ENCODE data around the gene SUFU.

SUFU gene

GRCh38 chr10:102615361-102615760 is 111.6 kb downstream of the SUFU start:
- no peak for DNase-seq (ENCODE audit: low read depth in 2 of 2, low spot score in 1 of 2)

- DNase-seq (ENCODE audit: low read depth in 2 of 2, low spot score in 1 of 2) = no peak
Measured at GRCh38 chr10:102616066-102616770, 112.4 kb downstream of the SUFU start.

- no peak for DNase-seq (ENCODE audit: low read depth in 2 of 2, low spot score in 1 of 2)
Measured at GRCh38 chr10:102617041-102617440, 113.3 kb downstream of the SUFU start.

GRCh38 chr10:102617816-102618215 is 114.0 kb downstream of the SUFU start:
- no peak for DNase-seq (ENCODE audit: low read depth in 2 of 2, low spot score in 1 of 2)

GRCh38 chr10:102619281-102619981 is 115.7 kb downstream of the SUFU start:
- no peak for DNase-seq (ENCODE audit: low read depth in 2 of 2, low spot score in 1 of 2)

GRCh38 chr10:102620138-102620590 is 116.4 kb downstream of the SUFU start:
- DNase-seq (ENCODE audit: low read depth in 2 of 2, low spot score in 1 of 2) = no peak

GRCh38 chr10:102620591-102621442 is 117.0 kb downstream of the SUFU start:
- no peak for DNase-seq (ENCODE audit: low read depth in 2 of 2, low spot score in 1 of 2)

GRCh38 chr10:102621443-102622325 is 117.9 kb downstream of the SUFU start:
- no peak for DNase-seq (ENCODE audit: low read depth in 2 of 2, low spot score in 1 of 2)

GRCh38 chr10:102624094-102624493 is 120.3 kb downstream of the SUFU start:
- DNase-seq (ENCODE audit: low read depth in 2 of 2, low spot score in 1 of 2) = no peak

GRCh38 chr10:102624751-102625645 is 121.2 kb downstream of the SUFU start:
- no peak for DNase-seq (ENCODE audit: low read depth in 2 of 2, low spot score in 1 of 2)

- no peak for DNase-seq (ENCODE audit: low read depth in 2 of 2, low spot score in 1 of 2)
Measured at GRCh38 chr10:102626026-102626685, 122.4 kb downstream of the SUFU start.

- no peak for DNase-seq (ENCODE audit: low read depth in 2 of 2, low spot score in 1 of 2)
Measured at GRCh38 chr10:102627291-102627735, 123.5 kb downstream of the SUFU start.

GRCh38 chr10:102627736-102628293 is 124.0 kb downstream of the SUFU start:
- no peak for DNase-seq (ENCODE audit: low read depth in 2 of 2, low spot score in 1 of 2)

- DNase-seq (ENCODE audit: low read depth in 2 of 2, low spot score in 1 of 2) = no peak
Measured at GRCh38 chr10:102628451-102628911, 124.7 kb downstream of the SUFU start.

GRCh38 chr10:102629661-102630614 is 126.2 kb downstream of the SUFU start:
- DNase-seq (ENCODE audit: low read depth in 2 of 2, low spot score in 1 of 2) = no peak

GRCh38 chr10:102630663-102631062 is 126.9 kb downstream of the SUFU start:
- DNase-seq (ENCODE audit: low read depth in 2 of 2, low spot score in 1 of 2) = no peak
